ENCODE data around the gene MYO9B. TPM values are rescaled to one million over a fixed set of nuclear protein-coding genes. Genes with fewer than 3 reads are reported as not detected.

MYO9B gene
- total and polyA plus RNA-seq, 2 of the 13 experiments (the other 11 are each of a cell fraction or from before 2014, with no cell fraction given) = 18.0 to 18.3 TPM

- TF ChIP-seq KIAA2018 (CRISPR knock-in tag; IDR thresholded peaks at IDR 0.05; ENCODE audit: borderline replicate concordance) (no peak), ZBTB33 (CRISPR knock-in tag; IDR thresholded peaks at IDR 0.05) (no peak), THAP7 (CRISPR knock-in tag; IDR thresholded peaks at IDR 0.05) (0 out of 2 replicates have a peak, but pooled peaks have one; percentile 67), HHEX (CRISPR knock-in tag; IDR thresholded peaks at IDR 0.05) (no peak), ZNF354B (CRISPR knock-in tag; IDR thresholded peaks at IDR 0.05) (0 out of 2 replicates have a peak, but pooled peaks have one; percentile 24), BCL6 (CRISPR knock-in tag; IDR thresholded peaks at IDR 0.05) (0 out of 2 replicates have a peak, but pooled peaks have one; percentile 17), AHR (CRISPR knock-in tag; IDR thresholded peaks at IDR 0.05) (no peak), RELA (CRISPR knock-in tag; IDR thresholded peaks at IDR 0.05) (no peak), HNF4G (IDR thresholded peaks at IDR 0.05; ENCODE audit: borderline replicate concordance, low read depth, low read length) (peak; percentile 62; the same call in 1 of the 2 replicates), HNF4G (CRISPR knock-in tag; IDR thresholded peaks at IDR 0.05; ENCODE audit: borderline replicate concordance, low read depth) (peak; percentile 60; the same call in 1 of the 2 replicates), HDAC1 (CRISPR knock-in tag; IDR thresholded peaks at IDR 0.05) (peak; percentile 23; the same call in 1 of the 2 replicates), ZNF75D (CRISPR knock-in tag; IDR thresholded peaks at IDR 0.05; ENCODE audit: borderline replicate concordance) (no peak), E2F5 (CRISPR knock-in tag; conservative IDR thresholded peaks at IDR 0.05) (no peak), RAD51 (IDR thresholded peaks at IDR 0.05; ENCODE audit: borderline replicate concordance) (no peak), TCF7 (IDR thresholded peaks at IDR 0.05; ENCODE audit: low read depth) (no peak), CSRNP1 (CRISPR knock-in tag; IDR thresholded peaks at IDR 0.05) (0 out of 2 replicates have a peak, but pooled peaks have one; percentile 39)
Measured at GRCh38 chr19:17243211-17243829, 167.7 kb downstream of the MYO9B start (continued).
